IMR-90 (cell line): ENCODE measurements around the gene ZNF236.

Source experiments
- CTCF ChIP-seq: conservative IDR thresholded peaks from 2 replicates; pipeline ENCODE4 v1.5.1; 2012; ENCODE audit warnings: mild to moderate bottlenecking, low read depth, low read length, improper control_type of control experiment
- MAFK ChIP-seq: IDR thresholded peaks from 2 replicates; pipeline ENCODE4 v1.6.1; 2012; ENCODE audit warnings: low read depth, low read length, improper control_type of control experiment
- NFE2L2 ChIP-seq: fragments of 150-350 bp; IDR thresholded peaks from 2 replicates; pipeline ENCODE4 v1.6.1; 2016; ENCODE audit warnings: low read depth, mild to moderate bottlenecking, low read length
- POLR2A ChIP-seq: IDR thresholded peaks from 2 replicates; pipeline ENCODE4 v1.6.1; 2012; ENCODE audit warnings: mild to moderate bottlenecking, low read depth, low read length
- RCOR1 ChIP-seq: IDR thresholded peaks from 2 replicates; pipeline ENCODE4 v1.6.1; 2012; ENCODE audit warnings: mild to moderate bottlenecking, low read length, improper control_type of control experiment; ENCODE audit not compliant: insufficient replicate concordance
- RFX5 ChIP-seq: IDR thresholded peaks from 2 replicates; pipeline ENCODE4 v1.8.0; 2012; ENCODE audit warnings: low read depth, mild to moderate bottlenecking, low read length, moderate library complexity

DNA sequence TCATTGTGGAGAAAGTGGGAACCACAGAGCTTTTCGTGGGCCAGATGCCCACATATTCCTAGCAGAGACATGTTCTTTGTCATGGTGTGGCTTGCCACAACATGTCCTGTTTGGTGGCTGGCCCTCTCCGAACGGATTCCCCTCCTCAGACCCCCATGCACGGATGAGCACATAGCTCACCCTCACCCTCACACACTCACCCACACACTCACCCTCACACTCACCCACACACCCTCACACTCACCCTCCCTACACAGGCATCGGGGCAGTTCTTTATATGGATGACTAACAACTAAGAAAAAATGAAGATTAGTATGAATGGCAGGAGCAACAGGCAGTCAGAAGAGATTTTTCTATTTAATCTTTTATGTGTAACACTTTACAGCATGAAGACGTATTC, 149.9 kb downstream of the ZNF236 start:
- no peak for TF ChIP-seq CTCF
- TF ChIP-seq NFE2L2 = no peak
- no peak for TF ChIP-seq RFX5
- TF ChIP-seq RCOR1 = no peak
- no peak for TF ChIP-seq POLR2A
- TF ChIP-seq MAFK = no peak
